ENCODE data around the gene GPS1.

GPS1 gene

DNA sequence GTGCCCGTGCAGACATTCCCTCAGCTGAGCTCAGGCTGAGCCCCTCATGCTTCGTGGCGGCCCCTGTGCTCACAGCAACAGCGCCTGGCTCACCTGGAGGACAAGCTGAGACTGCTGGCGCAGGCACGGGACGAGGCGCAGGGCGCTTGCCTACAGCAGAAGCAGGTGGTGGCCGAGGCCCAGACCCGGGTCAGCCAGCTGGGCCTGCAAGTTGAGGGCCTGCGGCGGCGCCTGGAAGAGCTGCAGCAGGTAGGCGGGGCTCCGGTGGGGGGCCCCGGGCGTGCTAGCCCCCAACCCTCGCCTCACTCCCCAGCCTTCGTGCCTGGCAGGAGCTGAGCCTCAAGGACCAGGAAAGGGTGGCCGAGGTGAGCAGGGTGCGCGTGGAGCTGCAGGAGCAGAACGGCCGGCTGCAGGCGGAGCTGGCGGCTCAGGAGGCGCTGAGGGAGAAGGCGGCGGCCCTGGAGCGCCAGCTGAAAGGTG lies 21.7 kb upstream of the GPS1 start:
- DNase-seq (ENCODE audit: low read depth), result no peak
- no peak overlapping the region for H3K4me3 ChIP-seq (ENCODE audit: low read depth, low read length)
- TF ChIP-seq MYC (IDR thresholded peaks at IDR 0.05; ENCODE audit: low read depth, low read length) (no peak), POLR2A (IDR thresholded peaks at IDR 0.05; ENCODE audit: extremely low read depth, insufficient read length) (no peak)

DNA sequence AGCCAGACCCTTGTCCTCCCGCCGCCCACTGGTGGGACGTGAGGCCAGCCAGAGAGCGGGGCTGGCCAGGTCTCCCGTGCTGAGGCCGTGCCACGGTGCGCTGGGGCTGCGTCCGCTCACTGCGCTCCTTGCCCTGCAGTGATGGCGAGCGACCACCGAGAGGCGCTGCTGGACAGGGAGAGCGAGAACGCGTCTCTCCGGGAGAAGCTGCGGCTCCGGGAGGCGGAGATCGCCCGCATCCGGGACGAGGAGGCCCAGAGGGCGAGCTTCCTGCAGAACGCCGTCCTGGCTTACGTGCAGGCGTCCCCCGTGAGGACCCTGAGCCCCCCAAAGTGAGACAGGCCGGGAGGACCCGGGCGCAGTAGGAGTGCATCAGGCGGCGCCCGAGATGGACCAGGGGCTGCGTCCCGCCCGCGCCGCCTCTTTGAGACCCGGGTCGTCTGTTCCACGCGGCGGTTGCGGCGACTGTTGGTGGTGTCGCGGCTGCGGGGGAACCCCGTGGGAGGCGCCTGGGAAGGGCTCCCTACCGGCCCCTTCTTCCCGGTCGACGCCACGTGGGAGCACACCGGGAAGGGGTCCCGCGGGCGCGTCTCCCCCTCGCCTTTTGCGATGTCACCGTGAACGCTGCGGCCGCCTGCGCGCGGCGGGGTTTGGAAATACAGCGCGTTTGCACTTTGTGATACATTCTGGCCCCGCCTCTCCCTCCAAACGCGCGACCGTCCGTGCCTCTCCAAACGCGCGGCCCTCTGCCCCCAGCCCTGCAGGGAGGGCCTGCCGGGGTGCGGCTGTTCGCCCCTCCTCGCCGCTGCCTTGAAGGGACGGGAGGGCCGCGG lies 21.0 kb upstream of the GPS1 start:
- DNase-seq (ENCODE audit: low read depth), result peak; percentile 90
- peak overlapping the region; percentile 42 for H3K4me3 ChIP-seq (ENCODE audit: low read depth, low read length)
- TF ChIP-seq, protein P1, sequence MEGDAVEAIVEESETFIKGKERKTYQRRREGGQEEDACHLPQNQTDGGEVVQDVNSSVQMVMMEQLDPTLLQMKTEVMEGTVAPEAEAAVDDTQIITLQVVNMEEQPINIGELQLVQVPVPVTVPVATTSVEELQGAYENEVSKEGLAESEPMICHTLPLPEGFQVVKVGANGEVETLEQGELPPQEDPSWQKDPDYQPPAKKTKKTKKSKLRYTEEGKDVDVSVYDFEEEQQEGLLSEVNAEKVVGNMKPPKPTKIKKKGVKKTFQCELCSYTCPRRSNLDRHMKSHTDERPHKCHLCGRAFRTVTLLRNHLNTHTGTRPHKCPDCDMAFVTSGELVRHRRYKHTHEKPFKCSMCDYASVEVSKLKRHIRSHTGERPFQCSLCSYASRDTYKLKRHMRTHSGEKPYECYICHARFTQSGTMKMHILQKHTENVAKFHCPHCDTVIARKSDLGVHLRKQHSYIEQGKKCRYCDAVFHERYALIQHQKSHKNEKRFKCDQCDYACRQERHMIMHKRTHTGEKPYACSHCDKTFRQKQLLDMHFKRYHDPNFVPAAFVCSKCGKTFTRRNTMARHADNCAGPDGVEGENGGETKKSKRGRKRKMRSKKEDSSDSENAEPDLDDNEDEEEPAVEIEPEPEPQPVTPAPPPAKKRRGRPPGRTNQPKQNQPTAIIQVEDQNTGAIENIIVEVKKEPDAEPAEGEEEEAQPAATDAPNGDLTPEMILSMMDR (IDR thresholded peaks at IDR 0.05; ENCODE audit: low read depth, low read length), result peak; percentile 32
- TF ChIP-seq POLR2A (IDR thresholded peaks at IDR 0.05; ENCODE audit: extremely low read depth, insufficient read length) (peak; percentile 35), MYC (IDR thresholded peaks at IDR 0.05; ENCODE audit: low read depth, low read length) (peak; percentile 30)
- TF ChIP-seq, protein P2, sequence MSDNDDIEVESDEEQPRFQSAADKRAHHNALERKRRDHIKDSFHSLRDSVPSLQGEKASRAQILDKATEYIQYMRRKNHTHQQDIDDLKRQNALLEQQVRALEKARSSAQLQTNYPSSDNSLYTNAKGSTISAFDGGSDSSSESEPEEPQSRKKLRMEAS (IDR thresholded peaks at IDR 0.05; ENCODE audit: low read depth, low read length), result peak; percentile 55; the same call in 1 of the 2 replicates

DNA sequence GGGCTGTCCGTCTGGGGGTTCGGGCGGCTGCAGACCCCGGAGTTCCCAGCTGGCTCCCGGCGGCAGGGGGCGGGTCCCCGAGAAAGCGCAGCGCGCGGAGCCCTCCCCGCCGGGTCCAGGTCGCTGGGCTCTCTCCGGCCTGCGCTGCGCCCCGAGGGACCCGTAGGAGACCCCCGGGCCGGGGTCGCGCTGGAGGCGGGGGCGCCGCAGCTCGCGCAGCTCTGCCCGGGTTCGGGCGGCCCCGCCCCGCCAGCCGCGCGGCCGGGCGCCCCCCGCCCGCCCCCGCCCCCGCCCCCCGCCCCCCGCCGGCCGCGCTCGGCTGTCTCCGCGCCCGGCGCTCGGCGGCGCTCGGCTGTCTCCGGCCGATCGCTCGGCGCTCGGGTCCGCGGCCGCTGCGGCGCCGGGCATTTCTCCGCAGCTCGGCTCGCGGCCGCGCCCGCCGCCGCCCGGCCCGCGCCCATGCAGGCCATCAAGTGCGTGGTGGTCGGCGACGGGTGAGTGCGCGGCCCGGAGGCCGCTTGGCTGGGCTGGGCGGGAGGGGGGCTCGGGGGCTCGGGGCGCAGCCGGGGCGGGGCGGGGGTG lies 20.3 kb upstream of the GPS1 start, which contains the start of gene RAC3:
Gene RAC3 (plus strand): TSS at position 376 of the 582 bp plus-strand sequence. CDS start 84 bp downstream, at position 460.
- DNase-seq (ENCODE audit: low read depth), result peak; percentile 65
- peak; percentile 38 for TF ChIP-seq POLR2A (IDR thresholded peaks at IDR 0.05; ENCODE audit: extremely low read depth, insufficient read length)
- TF ChIP-seq, protein P1 (IDR thresholded peaks at IDR 0.05; ENCODE audit: low read depth, low read length), result no peak
- no peak for TF ChIP-seq MYC (IDR thresholded peaks at IDR 0.05; ENCODE audit: low read depth, low read length)
- peak within 1 kb of the TSS; percentile 49 for H3K4me3 ChIP-seq (ENCODE audit: low read depth, low read length)

DNA sequence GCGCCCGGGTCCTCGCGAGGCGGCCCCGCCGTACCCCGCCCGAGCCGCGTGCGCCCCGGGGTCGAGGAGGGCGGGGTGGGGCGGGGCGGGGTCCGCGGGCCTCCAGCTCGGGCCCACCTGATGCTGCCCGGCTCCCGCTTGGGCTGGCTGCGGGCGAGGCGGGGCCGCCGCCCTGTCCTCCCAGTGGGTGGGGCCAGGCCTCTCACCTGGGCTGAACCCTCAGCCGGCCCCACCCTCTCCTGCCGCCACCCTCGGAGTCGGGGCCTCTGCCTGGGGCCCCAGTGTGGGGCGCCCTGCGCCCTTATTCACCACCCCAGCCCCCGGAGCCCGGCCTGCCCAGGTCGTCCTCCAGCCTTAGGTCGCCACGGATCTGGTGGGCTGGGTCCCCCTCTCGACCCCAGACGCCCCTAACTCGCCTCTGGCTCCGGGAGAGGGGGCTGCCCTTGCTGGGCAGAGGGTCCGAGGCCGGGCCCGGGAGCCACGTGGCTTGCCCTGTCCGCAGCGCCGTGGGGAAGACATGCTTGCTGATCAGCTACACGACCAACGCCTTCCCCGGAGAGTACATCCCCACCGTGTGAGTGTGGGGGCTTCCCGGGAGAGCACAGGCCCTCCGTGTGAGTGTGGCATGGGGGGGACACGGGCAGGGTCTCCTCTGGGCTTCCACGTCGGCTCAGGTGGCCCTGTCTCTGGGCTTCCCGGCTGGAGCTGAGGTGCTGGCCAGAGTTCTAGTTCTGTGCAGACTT lies 19.6 kb upstream of the GPS1 start:
- H3K4me3 ChIP-seq (ENCODE audit: low read depth, low read length), result peak overlapping the region; percentile 49
- DNase-seq (ENCODE audit: low read depth), result peak; percentile 68

DNA sequence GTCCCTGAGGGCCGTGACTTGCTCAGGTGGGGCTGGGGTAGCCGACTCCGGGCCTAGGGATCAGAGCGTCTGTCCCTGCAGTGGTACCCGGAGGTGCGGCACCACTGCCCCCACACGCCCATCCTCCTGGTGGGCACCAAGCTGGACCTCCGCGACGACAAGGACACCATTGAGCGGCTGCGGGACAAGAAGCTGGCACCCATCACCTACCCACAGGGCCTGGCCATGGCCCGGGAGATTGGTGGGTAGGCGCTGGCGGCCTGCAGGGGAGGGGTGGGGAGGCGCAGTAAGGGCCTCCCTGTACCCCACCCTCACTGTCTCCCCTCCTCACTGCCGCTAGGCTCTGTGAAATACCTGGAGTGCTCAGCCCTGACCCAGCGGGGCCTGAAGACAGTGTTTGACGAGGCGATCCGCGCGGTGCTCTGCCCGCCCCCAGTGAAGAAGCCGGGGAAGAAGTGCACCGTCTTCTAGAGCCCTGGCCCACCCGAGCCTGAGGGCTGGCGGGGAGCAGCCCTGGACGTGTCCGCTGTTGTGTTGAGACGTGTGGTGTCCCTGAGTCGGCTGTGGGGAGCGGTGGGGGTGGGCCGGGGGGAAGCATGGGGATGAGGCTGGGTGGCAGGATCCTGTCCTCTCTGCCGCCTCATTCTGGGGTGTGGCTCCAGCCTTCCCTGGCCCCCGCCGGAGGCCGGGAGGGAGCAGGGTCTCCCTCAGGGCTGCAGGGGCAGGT lies 18.2 kb upstream of the GPS1 start:
- no peak overlapping the region for H3K4me3 ChIP-seq (ENCODE audit: low read depth, low read length)
- TF ChIP-seq POLR2A (IDR thresholded peaks at IDR 0.05; ENCODE audit: extremely low read depth, insufficient read length) (no peak), MYC (IDR thresholded peaks at IDR 0.05; ENCODE audit: low read depth, low read length) (no peak)
- TF ChIP-seq, protein P1 (IDR thresholded peaks at IDR 0.05; ENCODE audit: low read depth, low read length), result no peak
- TF ChIP-seq, protein P2 (IDR thresholded peaks at IDR 0.05; ENCODE audit: low read depth, low read length), result no peak
- DNase-seq (ENCODE audit: low read depth), result no peak

More for the DNA sequence above, 19.6 kb upstream of the GPS1 start:
- TF ChIP-seq POLR2A (IDR thresholded peaks at IDR 0.05; ENCODE audit: extremely low read depth, insufficient read length) (no peak), MYC (IDR thresholded peaks at IDR 0.05; ENCODE audit: low read depth, low read length) (peak; percentile 54; the same call in 1 of the 2 replicates)
- TF ChIP-seq, protein P2 (IDR thresholded peaks at IDR 0.05; ENCODE audit: low read depth, low read length), result peak; percentile 84

DNA sequence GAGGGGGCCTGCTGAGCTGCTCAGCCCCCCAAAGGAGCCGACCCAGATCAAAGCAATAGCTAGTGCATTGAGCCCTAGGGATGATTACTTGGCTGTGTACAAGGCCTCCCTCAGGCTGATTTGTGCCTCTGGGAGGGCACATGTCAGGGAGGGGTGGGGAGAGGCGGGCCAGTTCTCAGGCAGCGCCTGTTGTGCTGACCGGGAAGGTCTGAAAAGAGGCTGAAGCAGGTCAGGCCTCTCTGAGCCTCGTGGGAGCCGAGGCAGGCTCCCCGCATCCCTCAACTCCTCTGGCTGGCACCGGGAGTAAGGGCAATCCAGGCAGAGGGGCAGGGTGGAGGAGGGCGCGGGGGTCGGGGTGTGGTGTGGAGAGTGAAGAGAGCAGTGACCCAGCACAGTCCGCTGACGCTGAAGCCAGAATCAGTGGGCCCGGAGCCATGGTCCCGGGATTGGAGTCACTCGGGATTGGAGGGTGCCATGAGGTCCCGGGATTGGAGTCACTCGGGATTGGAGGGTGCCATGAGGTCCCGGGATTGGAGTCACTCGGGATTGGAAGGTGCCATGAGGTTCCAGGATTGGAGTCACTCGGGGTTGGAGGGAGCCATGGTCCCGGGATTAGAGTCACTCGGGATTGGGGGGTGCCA lies 17.2 kb upstream of the GPS1 start:
- TF ChIP-seq, protein P2 (IDR thresholded peaks at IDR 0.05; ENCODE audit: low read depth, low read length), result no peak
- TF ChIP-seq MYC (IDR thresholded peaks at IDR 0.05; ENCODE audit: low read depth, low read length) (no peak), POLR2A (IDR thresholded peaks at IDR 0.05; ENCODE audit: extremely low read depth, insufficient read length) (no peak)
- TF ChIP-seq, protein P1 (IDR thresholded peaks at IDR 0.05; ENCODE audit: low read depth, low read length), result no peak
- DNase-seq (ENCODE audit: low read depth), result no peak
- H3K4me3 ChIP-seq (ENCODE audit: low read depth, low read length), result no peak overlapping the region
